Hepatic stellate cell (primary cell): Measurements from ENCODE around the gene NBPF4.
A peak's percentile ranks its signal among the peaks of the same experiment; 100 is the strongest.
"Not testable (repeated sequence)": the region's sequence is repeated elsewhere in the genome, so short reads cannot be mapped to it uniquely, and the experiment has no call there.

ENCODE experiments used
- DNase-seq: peaks from one replicate; pipeline ENCODE4 v3.0.0; 2011; ENCODE audit warnings: low spot score

Gene NBPF4

GRCh38 chr1:108209456-108210108 is 34.3 kb downstream of the NBPF4 start:
- DNase-seq = no peak

GRCh38 chr1:108208724-108209446 is 35.0 kb downstream of the NBPF4 start:
- DNase-seq = no peak

- DNase-seq = not testable (repeated sequence)
These were observed 40.3 kb downstream of the NBPF4 start for GRCh38 chr1:108203582-108203981.

- DNase-seq = no peak
These were observed 42.2 kb downstream of the NBPF4 start for GRCh38 chr1:108201687-108202086.

- peak; percentile 78 for DNase-seq
These were observed 43.2 kb downstream of the NBPF4 start for GRCh38 chr1:108200687-108201051.

GRCh38 chr1:108199781-108200686 is 43.8 kb downstream of the NBPF4 start, which contains the start of gene SLC25A24:
TSS of gene SLC25A24 (minus strand) at chr1:108200343. CDS start at chr1:108200138, 205 bp downstream.
- DNase-seq = peak; percentile 75

- peak; percentile 16 for DNase-seq
These were observed 44.6 kb downstream of the NBPF4 start for GRCh38 chr1:108199201-108199691.

- DNase-seq = no peak
These were observed 49.8 kb downstream of the NBPF4 start for GRCh38 chr1:108194051-108194450.

GRCh38 chr1:108193333-108193732 is 50.5 kb downstream of the NBPF4 start:
- DNase-seq = no peak

- no peak for DNase-seq
These were observed 51.3 kb downstream of the NBPF4 start for GRCh38 chr1:108192581-108192980.

- no peak for DNase-seq
These were observed 53.0 kb downstream of the NBPF4 start for GRCh38 chr1:108190686-108191416.

GRCh38 chr1:108190001-108190634 is 53.8 kb downstream of the NBPF4 start:
- DNase-seq = no peak

GRCh38 chr1:108188801-108189200 is 55.1 kb downstream of the NBPF4 start:
- no peak for DNase-seq

- no peak for DNase-seq
These were observed 60.7 kb downstream of the NBPF4 start for GRCh38 chr1:108182959-108183700.

- DNase-seq = no peak
These were observed 64.9 kb downstream of the NBPF4 start for GRCh38 chr1:108179018-108179417.
